HG02588 (cell line): ENCODE data around the gene CWH43.
"Not testable (repeated sequence)": the region's sequence is repeated elsewhere in the genome, so short reads cannot be mapped to it uniquely, and the experiment has no call there.

ENCODE experiments used
- ATAC-seq: cut with Tn5 transposase; IDR thresholded peaks from one replicate; pipeline ENCODE4 v1.9.1; 2021; ENCODE audit warnings: mild to moderate bottlenecking, moderate library complexity; ENCODE audit not compliant: unreplicated experiment

The CWH43 gene

DNA sequence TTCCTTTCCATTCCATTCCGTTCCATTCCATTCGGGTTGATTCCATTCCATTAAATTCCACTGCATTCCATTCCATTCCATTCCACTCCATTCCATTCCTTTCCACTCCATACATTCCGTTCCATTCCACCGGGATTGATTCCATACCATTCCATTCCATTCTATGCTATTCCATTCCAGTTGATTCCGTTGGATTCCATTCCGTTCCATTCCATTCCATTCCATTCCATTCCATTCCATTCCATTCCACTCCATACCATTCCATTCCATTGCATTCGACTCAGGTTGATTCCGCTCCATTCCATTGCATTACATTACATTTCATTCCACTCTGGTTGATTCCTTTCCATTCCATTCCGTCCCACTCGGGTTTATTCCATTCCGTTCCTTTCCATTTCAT lies 110.1 kb downstream of the CWH43 start:
- ATAC-seq = not testable (repeated sequence)

GRCh38 chr4:49096627-49097026 lies 110.6 kb downstream of the CWH43 start:
- ATAC-seq = peak; percentile 32

- peak; percentile 32 for ATAC-seq
These were observed 111.0 kb downstream of the CWH43 start for GRCh38 chr4:49097071-49097470.

DNA sequence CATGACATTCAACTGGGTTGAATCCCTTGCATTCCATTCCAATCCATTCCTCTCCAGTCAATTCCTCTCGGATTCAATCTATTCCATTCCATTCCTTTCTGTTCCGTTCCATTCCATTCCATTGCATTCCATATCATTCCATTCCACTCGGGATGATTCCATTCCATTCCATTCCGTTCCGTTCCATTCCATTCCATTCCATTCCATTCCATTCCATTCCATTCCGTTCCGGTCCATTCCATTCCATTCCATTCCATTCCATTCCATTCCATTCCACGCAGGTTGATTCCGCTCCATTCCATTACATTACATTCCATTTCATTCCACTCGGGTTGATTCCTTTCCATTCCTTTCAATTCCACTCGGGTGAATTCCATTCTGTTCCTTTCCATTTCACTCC lies 111.4 kb downstream of the CWH43 start:
- not testable (repeated sequence) for ATAC-seq

- ATAC-seq = not testable (repeated sequence)
These were observed 112.1 kb downstream of the CWH43 start for GRCh38 chr4:49098034-49098759.

DNA sequence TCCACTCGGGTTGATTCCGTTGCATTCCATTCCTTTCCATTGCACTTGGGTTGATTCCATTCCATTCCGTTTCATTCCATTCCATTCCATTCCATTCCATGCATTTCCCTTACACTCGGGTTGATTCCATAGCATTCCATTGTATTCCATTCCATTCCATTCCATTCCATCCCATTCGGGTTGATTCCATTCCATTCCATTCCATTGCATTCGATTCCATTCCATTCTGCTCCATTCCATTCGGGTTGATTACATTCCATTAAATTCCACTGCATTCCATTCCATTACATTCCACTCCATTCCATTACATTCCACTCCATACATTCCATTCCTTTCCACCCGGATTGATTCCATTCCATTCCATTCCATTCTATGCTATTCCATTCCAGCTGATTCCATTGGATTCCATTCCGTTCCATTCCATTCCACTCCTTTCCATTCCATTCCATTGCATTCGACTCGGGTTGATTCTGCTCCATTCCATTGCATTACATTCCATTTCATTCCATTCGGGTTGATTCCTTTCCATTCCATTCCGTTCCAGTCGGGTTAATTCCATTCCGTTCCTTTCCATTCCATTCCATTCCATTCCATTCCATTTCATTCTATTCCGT lies 113.9 kb downstream of the CWH43 start:
- ATAC-seq = not testable (repeated sequence)

DNA sequence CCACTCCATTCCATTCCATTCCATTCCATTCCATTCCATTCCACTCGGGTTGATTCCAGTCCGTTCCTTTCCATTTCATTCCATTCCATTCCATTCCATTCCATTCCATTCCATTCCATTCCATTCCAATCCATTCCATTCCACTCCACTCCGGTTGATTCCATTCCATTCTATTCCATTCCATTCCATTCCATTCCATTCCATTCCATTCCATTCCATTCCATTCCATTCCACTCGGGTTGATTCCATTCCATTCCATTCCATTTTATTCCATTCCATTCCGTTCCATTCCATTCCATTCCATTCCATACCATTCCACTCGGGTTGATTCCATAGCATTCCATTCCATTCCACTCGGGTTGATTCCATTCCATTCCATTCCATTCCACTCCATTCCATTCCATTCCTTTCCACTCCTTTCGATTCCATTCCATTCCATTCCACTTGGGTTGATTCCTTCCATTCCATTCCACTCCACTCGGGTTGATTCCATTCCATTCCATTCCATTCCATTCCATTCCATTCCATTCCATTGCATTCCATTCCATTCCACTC lies 116.3 kb downstream of the CWH43 start:
- peak; percentile 36 for ATAC-seq

- not testable (repeated sequence) for ATAC-seq
These were observed 117.5 kb downstream of the CWH43 start for GRCh38 chr4:49103436-49104136.

DNA sequence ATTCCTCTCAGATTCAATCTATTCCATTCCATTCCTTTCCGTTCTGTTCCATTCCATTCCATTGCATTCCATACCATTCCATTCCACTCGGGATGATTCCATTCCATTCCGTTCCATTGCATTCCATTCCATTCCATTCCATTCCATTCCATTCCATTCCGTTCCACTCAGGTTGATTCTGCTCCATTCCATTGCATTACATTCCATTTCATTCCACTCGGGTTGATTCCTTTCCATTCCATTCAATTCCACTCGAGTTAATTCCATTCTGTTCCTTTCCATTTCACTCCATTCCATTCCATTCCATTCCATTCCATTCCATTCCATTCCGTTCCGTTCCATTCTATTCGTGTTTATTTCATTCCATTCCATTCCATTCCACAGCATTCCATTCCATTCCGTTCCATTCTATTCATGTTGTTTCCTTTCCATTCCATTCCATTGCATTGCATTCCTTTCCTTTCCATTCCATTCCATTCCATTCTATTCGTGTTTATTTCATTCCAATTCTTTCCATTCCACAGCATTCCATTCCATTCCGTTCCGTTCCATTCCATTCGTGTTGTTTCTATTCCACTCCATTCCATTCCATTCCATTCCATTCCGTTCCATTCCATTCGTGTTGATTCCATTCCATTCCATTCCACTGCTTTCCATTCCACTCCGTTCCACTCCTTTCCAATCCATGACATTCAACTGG lies 118.3 kb downstream of the CWH43 start:
- not testable (repeated sequence) for ATAC-seq

DNA sequence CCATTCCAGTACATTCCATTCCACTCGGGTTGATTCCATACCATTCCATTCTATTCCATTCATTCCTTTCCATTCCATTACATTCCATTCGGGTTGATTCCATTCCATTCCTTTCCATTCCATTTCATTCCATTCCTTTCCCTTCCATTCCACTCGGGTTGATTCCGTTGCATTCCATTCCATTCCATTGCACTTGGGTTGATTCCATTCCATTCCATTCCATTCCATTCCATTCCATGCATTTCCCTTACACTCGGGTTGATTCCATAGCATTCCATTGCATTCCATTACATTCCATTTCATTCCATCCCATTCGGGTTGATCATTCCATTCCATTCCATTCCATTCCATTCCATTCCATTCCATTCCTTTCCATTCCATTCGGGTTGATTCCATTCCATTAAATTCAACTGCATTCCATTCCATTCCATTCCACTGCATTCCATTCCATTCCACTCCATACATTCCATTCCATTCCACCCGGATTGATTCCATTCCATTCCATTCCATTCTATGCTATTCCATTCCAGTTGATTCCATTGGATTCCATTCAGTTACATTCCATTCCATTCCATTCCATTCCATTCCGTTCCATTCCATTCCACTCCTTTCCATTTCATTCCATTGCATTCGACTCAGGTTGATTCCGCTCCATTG lies 119.3 kb downstream of the CWH43 start:
- not testable (repeated sequence) for ATAC-seq

DNA sequence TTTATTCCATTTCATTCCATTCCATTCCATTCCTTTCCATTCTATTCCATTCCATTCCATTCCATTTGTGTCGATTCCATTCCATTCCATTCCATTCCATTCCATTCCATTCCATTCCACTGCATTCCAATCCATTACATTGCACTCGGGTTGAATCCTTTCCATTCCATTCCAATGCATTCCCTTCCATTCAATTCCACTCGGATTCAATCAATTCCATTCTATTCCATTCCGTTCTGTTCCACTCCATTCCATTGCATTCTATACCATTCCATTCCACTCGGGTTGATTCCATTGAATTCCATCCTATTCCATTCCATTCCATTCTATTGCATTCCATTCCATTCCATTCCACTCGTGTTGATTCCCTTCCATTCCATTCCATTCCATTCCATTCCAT lies 121.2 kb downstream of the CWH43 start:
- not testable (repeated sequence) for ATAC-seq

- peak; percentile 39 for ATAC-seq
These were observed 122.3 kb downstream of the CWH43 start for GRCh38 chr4:49108183-49108978.

- ATAC-seq = peak; percentile 39
These were observed 123.6 kb downstream of the CWH43 start for GRCh38 chr4:49109567-49110166.

GRCh38 chr4:49110579-49110978 lies 124.5 kb downstream of the CWH43 start:
- ATAC-seq = peak; percentile 46
